SU-DHL-6 (cell line): ENCODE measurements around the gene BTN2A1.

Source experiments
- H2AFZ ChIP-seq: fragments of 200-600 bp; sonication (generic); 2 replicates; pipeline ENCODE4 v1.6.1; 2014; ENCODE audit warnings: low read depth, mild to moderate bottlenecking, moderate library complexity, mixed read lengths, antibody characterized with exemption, low read length; ENCODE audit not compliant: severe bottlenecking
- H3F3A ChIP-seq: fragments of 200-600 bp; shearing (Covaris generic); 2 replicates; pipeline ENCODE4 v1.6.0; 2016; ENCODE audit warnings: antibody characterized with exemption, mild to moderate bottlenecking; ENCODE audit not compliant: insufficient read depth
- H3K27ac ChIP-seq: fragments of 200-600 bp; sonication (generic); 2 replicates; pipeline ENCODE4 v1.5.1; 2016; ENCODE audit warnings: low read depth, mild to moderate bottlenecking, low read length, moderate library complexity, mixed read lengths
- H3K27me3 ChIP-seq: fragments of 200-600 bp; sonication (generic), shearing (Covaris generic); 2 replicates; pipeline ENCODE4 v1.6.0; 2014; ENCODE audit warnings: mild to moderate bottlenecking, low read length
- H3K36me3 ChIP-seq: fragments of 200-600 bp; sonication (generic); 2 replicates; pipeline ENCODE4 v1.6.1; 2014; ENCODE audit warnings: mild to moderate bottlenecking, low read length, mixed read lengths
- H3K4me2 ChIP-seq: fragments of 300-600, 200-600 bp; shearing (Covaris generic), sonication (generic); 2 replicates; pipeline ENCODE4 v1.6.0; 2014; ENCODE audit warnings: low read length, low read depth, mild to moderate bottlenecking; ENCODE audit not compliant: poor library complexity, severe bottlenecking
- H3K4me3 ChIP-seq: fragments of 200-600 bp; sonication (generic); 2 replicates; pipeline ENCODE4 v1.5.1; 2014; ENCODE audit warnings: antibody characterized with exemption, low read length, mild to moderate bottlenecking, mixed read lengths; ENCODE audit not compliant: insufficient read depth, poor library complexity, severe bottlenecking
- H3K79me2 ChIP-seq: fragments of 200-600 bp; sonication (generic); 2 replicates; pipeline ENCODE4 v1.6.1; 2014; ENCODE audit warnings: mild to moderate bottlenecking, low read length, moderate library complexity; ENCODE audit not compliant: insufficient read depth
- H3K9ac ChIP-seq: fragments of 200-600 bp; sonication (generic); 2 replicates; pipeline ENCODE4 v1.7.0; 2014; ENCODE audit warnings: mild to moderate bottlenecking, low read length
- H3K9me2 ChIP-seq: fragments of 200-600 bp; sonication (generic); replicated peaks from 2 replicates; pipeline ENCODE4 v1.6.1; 2014; ENCODE audit warnings: low read length; ENCODE audit not compliant: insufficient read depth
- H3K9me3 ChIP-seq: fragments of 200-600 bp; sonication (generic); 2 replicates; pipeline ENCODE4 v1.6.1; 2014; ENCODE audit warnings: low read length, mixed read lengths; ENCODE audit not compliant: insufficient read depth
- H4K20me1 ChIP-seq: fragments of 200-600 bp; sonication (generic); 2 replicates; pipeline ENCODE4 v1.6.1; 2014; ENCODE audit warnings: low read depth, mild to moderate bottlenecking, antibody characterized with exemption, low read length, moderate library complexity, mixed read lengths
- EZH2phosphoT487 ChIP-seq: fragments of 200-600 bp; sonication (generic), shearing (Covaris generic); conservative IDR thresholded peaks from 2 replicates; pipeline ENCODE4 v1.6.1; 2018; ENCODE audit warnings: mild to moderate bottlenecking, antibody characterized with exemption, low read length, moderate library complexity, mixed read lengths
- TF ChIP-seq, protein P1 (sequence below): fragments of 200-600 bp; sonication (generic); IDR thresholded peaks from one replicate; pipeline ENCODE4 v1.5.1; 2017; ENCODE audit warnings: antibody characterized with exemption, mild to moderate bottlenecking, low read length, moderate library complexity; ENCODE audit not compliant: insufficient read depth, poor library complexity, severe bottlenecking

Gene BTN2A1

DNA sequence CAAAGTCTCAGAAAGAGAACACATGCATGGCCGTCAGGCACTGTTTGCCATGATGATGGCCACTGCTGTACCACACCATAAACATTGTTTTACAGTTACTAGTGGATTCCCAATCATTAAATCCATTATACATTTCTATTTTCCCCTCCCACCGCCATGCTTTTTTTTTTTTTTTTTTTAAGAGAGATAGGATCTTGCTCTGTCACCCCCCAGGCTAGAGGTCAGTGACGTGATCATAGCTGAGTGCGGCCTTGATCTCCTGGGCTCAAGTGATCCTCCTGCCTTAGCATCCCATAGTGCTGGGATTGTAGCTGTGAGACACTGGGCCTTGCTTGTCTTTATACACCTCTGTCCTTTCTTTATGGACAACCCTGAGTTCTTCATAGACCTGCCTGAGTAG lies 21.7 kb upstream of the BTN2A1 start:
- no peak overlapping the region for H3K4me2 ChIP-seq
- H2AFZ ChIP-seq = no peak overlapping the region
- H4K20me1 ChIP-seq = no peaks in the 10 kb centered on the region
- no peaks in the 10 kb centered on the region for H3K79me2 ChIP-seq
- no peak overlapping the region for H3K4me3 ChIP-seq
- no peak overlapping the region for H3K27ac ChIP-seq
- no peaks in the 10 kb centered on the region for H3K27me3 ChIP-seq
- H3F3A ChIP-seq = no peaks in the 10 kb centered on the region
- no peaks in the 10 kb centered on the region for H3K9me2 ChIP-seq
- H3K9me3 ChIP-seq = peaks cover 14% of the 10 kb centered on the region; the same call in 1 of the 2 replicates
- TF ChIP-seq, protein P1, sequence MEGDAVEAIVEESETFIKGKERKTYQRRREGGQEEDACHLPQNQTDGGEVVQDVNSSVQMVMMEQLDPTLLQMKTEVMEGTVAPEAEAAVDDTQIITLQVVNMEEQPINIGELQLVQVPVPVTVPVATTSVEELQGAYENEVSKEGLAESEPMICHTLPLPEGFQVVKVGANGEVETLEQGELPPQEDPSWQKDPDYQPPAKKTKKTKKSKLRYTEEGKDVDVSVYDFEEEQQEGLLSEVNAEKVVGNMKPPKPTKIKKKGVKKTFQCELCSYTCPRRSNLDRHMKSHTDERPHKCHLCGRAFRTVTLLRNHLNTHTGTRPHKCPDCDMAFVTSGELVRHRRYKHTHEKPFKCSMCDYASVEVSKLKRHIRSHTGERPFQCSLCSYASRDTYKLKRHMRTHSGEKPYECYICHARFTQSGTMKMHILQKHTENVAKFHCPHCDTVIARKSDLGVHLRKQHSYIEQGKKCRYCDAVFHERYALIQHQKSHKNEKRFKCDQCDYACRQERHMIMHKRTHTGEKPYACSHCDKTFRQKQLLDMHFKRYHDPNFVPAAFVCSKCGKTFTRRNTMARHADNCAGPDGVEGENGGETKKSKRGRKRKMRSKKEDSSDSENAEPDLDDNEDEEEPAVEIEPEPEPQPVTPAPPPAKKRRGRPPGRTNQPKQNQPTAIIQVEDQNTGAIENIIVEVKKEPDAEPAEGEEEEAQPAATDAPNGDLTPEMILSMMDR = no peak
- no peak for TF ChIP-seq EZH2phosphoT487
- no peaks in the 10 kb centered on the region for H3K36me3 ChIP-seq
- H3K9ac ChIP-seq = no peak overlapping the region

DNA sequence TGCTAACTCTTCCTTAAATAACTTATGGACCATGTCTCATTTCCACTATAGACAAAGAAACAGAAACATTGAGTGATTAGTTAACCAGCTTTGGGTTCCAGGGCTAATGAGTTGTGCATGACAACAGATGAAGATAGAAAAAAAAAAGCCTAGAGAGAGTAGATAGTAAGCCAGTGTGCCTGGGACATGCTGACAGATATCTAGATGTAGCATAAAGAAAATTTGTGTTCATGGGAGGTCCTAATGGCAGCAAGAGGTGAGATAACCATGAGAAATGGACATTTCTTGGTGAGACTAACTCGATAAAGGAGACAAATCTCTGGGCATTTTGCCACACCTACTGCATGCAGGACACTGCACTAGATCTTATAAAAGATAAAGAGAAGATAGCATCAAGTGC lies 20.2 kb upstream of the BTN2A1 start:
- no peak overlapping the region for H2AFZ ChIP-seq

GRCh38 chr6:26438000-26438399 lies 19.8 kb upstream of the BTN2A1 start:
- peaks cover 9% of the 10 kb centered on the region; the same call in 1 of the 2 replicates for H3K9me3 ChIP-seq
- TF ChIP-seq, protein P1 = no peak
- no peak for TF ChIP-seq EZH2phosphoT487
- no peak overlapping the region for H3K27ac ChIP-seq
- H3K4me2 ChIP-seq = no peak overlapping the region
- H4K20me1 ChIP-seq = no peaks in the 10 kb centered on the region
- no peaks in the 10 kb centered on the region for H3K27me3 ChIP-seq
- H3K9ac ChIP-seq = no peak overlapping the region
- no peaks in the 10 kb centered on the region for H3K79me2 ChIP-seq
- H3F3A ChIP-seq = no peaks in the 10 kb centered on the region
- no peaks in the 10 kb centered on the region for H3K9me2 ChIP-seq
- H2AFZ ChIP-seq = no peak overlapping the region
- H3K4me3 ChIP-seq = no peak overlapping the region
- no peaks in the 10 kb centered on the region for H3K36me3 ChIP-seq

More for the DNA sequence above, 20.2 kb upstream of the BTN2A1 start:
- Histone ChIP-seq H3K9me3 (peaks cover 14% of the 10 kb centered on the region; the same call in 1 of the 2 replicates), H4K20me1 (no peaks in the 10 kb centered on the region), H3K9me2 (no peaks in the 10 kb centered on the region), H3F3A (no peaks in the 10 kb centered on the region), H3K79me2 (no peaks in the 10 kb centered on the region), H3K9ac (no peak overlapping the region), H3K4me3 (no peak overlapping the region), H3K27me3 (no peaks in the 10 kb centered on the region), H3K36me3 (no peaks in the 10 kb centered on the region), H3K4me2 (no peak overlapping the region), H3K27ac (no peak overlapping the region)
- TF ChIP-seq EZH2phosphoT487 = no peak
- TF ChIP-seq, protein P1 = no peak
